Ovary (tissue), 3 donors: ENCODE data around the gene MRPL12.

Experiments
- CTCF ChIP-seq, 3 donors: fragments of 450-650 bp in 2 of 3; fragments of 200-600 bp in 1 of 3; IDR thresholded peaks; one replicate each; pipeline versions ENCODE4 v1.5.1 to v1.8.0; 2016 to 2022; ENCODE audit warnings: antibody characterized with exemption in 3 of 3, mild to moderate bottlenecking in 1 of 3
- EP300 ChIP-seq: sonication (generic); formaldehyde crosslinking; IDR thresholded peaks from one replicate; pipeline ENCODE4 v1.6.1; 2017; ENCODE audit warnings: antibody characterized with exemption
- POLR2A ChIP-seq: fragments of 450-650 bp; IDR thresholded peaks from one replicate; pipeline ENCODE4 v1.6.1; 2017; ENCODE audit warnings: antibody characterized with exemption, mild to moderate bottlenecking, moderate library complexity
- donor health status: DM: no; HTN: no; CAD: no.

GRCh38 chr17:81712468-81713003, 9.4 kb downstream of the MRPL12 start:
- TF ChIP-seq EP300 (no peak), POLR2A (no peak), CTCF (IDR thresholded peaks at IDR 0.05) (no peak)
